ENCODE measurements around the gene SLAMF9. TPM values are rescaled to one million over a fixed set of nuclear protein-coding genes. Genes with fewer than 3 reads are reported as not detected.

The SLAMF9 gene
- total and polyA plus RNA-seq, 2 experiments from 2014 or later: 0.48 TPM; not detected in 1

- peak overlapping the region; percentile 71; the same call in 1 of the 2 replicates for H2AFZ ChIP-seq
- TF ChIP-seq EZH2phosphoT487 (IDR thresholded peaks at IDR 0.05; ENCODE audit: insufficient read depth, low read depth) (no peak), EZH2 (IDR thresholded peaks at IDR 0.05; ENCODE audit: insufficient read depth, poor library complexity, severe bottlenecking) (no peak)
- peak overlapping the region; percentile 93 for H3K4me2 ChIP-seq (ENCODE audit: unreplicated experiment)
- no peaks in the 10 kb centered on the region for H3K9me2 ChIP-seq (ENCODE audit: insufficient read depth)
- H3K9ac ChIP-seq: no peak overlapping the region
- peak; percentile 43 for DNase-seq
- no peak overlapping the region for H3K27ac ChIP-seq
- H4K20me1 ChIP-seq (ENCODE audit: insufficient read depth): no peaks in the 10 kb centered on the region
- no peaks in the 10 kb centered on the region for H3K36me3 ChIP-seq (ENCODE audit: low read depth)
- no peaks in the 10 kb centered on the region for H3K9me3 ChIP-seq (ENCODE audit: low read depth)
- in situ Hi-C loops (cut with MboI): no loop called here
- peaks cover 4% of the 10 kb centered on the region; the same call in 1 of the 2 replicates for H3K27me3 ChIP-seq (replicated peaks; ENCODE audit: insufficient read depth)
- no peaks in the 10 kb centered on the region for H3F3A ChIP-seq (ENCODE audit: insufficient read depth)
- no peaks in the 10 kb centered on the region for H3K79me2 ChIP-seq (ENCODE audit: insufficient read depth)
- H3K4me1 ChIP-seq (ENCODE audit: insufficient read depth): no peaks in the 10 kb centered on the region
- peak overlapping the region; percentile 69; the same call in 1 of the 2 replicates for H3K4me3 ChIP-seq
- 47% methylated on average over 9 of the region's 9 CpGs for WGBS, 2 experiments (ENCODE audit: low coverage in 1 of 2, low lambda C conversion rate in 2 of 2, missing lambda C conversion rate in 2 of 2)
Measured at GRCh38 chr1:159946242-159947187, 7.5 kb downstream of the SLAMF9 start.

GRCh38 chr1:159945483-159946241 is 8.4 kb downstream of the SLAMF9 start, which contains the start of gene IGSF9:
Gene IGSF9 (minus strand): TSS chr1:159945613. CDS start chr1:159943454, 2,159 bp downstream.
- no peaks in the 10 kb centered on the region for H3K9me3 ChIP-seq (ENCODE audit: low read depth)
- peak within 1 kb of the TSS; percentile 27; the same call in 1 of the 2 replicates for H3K9ac ChIP-seq
- DNase-seq: peak; percentile 74
- WGBS, 2 experiments (ENCODE audit: low coverage in 1 of 2, low lambda C conversion rate in 2 of 2, missing lambda C conversion rate in 2 of 2): 2 to 3% methylated on average over 53 to 58 of the region's 58 CpGs
- no peaks in the 10 kb centered on the region for H3K4me1 ChIP-seq (ENCODE audit: insufficient read depth)
- peak within 1 kb of the TSS; percentile 71 for H2AFZ ChIP-seq
- H4K20me1 ChIP-seq (ENCODE audit: insufficient read depth): no peaks in the 10 kb centered on the region
- no peaks in the 10 kb centered on the region for H3K36me3 ChIP-seq (ENCODE audit: low read depth)
- H3K27ac ChIP-seq: no peak within 1 kb of the TSS
- H3K27me3 ChIP-seq (replicated peaks; ENCODE audit: insufficient read depth): peaks cover 4% of the 10 kb centered on the region; the same call in 1 of the 2 replicates
- no peaks in the 10 kb centered on the region for H3K9me2 ChIP-seq (ENCODE audit: insufficient read depth)
- H3F3A ChIP-seq (ENCODE audit: insufficient read depth): no peaks in the 10 kb centered on the region
- in situ Hi-C loops (cut with MboI): no loop called here
- TF ChIP-seq EZH2phosphoT487 (IDR thresholded peaks at IDR 0.05; ENCODE audit: insufficient read depth, low read depth) (no peak), EZH2 (IDR thresholded peaks at IDR 0.05; ENCODE audit: insufficient read depth, poor library complexity, severe bottlenecking) (no peak)
- peak within 1 kb of the TSS; percentile 93 for H3K4me2 ChIP-seq (ENCODE audit: unreplicated experiment)
- H3K4me3 ChIP-seq: peak within 1 kb of the TSS; percentile 69
- no peaks in the 10 kb centered on the region for H3K79me2 ChIP-seq (ENCODE audit: insufficient read depth)

- H3K4me3 ChIP-seq: peak overlapping the region; percentile 69
- H3K4me1 ChIP-seq (ENCODE audit: insufficient read depth): no peaks in the 10 kb centered on the region
- peaks cover 4% of the 10 kb centered on the region; the same call in 1 of the 2 replicates for H3K27me3 ChIP-seq (replicated peaks; ENCODE audit: insufficient read depth)
- H2AFZ ChIP-seq: peak overlapping the region; percentile 71
- H4K20me1 ChIP-seq (ENCODE audit: insufficient read depth): no peaks in the 10 kb centered on the region
- DNase-seq: no peak
- no peak overlapping the region for H3K27ac ChIP-seq
- TF ChIP-seq EZH2 (IDR thresholded peaks at IDR 0.05; ENCODE audit: insufficient read depth, poor library complexity, severe bottlenecking) (no peak), EZH2phosphoT487 (IDR thresholded peaks at IDR 0.05; ENCODE audit: insufficient read depth, low read depth) (no peak)
- WGBS, 2 experiments (ENCODE audit: low coverage in 1 of 2, low lambda C conversion rate in 2 of 2, missing lambda C conversion rate in 2 of 2): 30% methylated on average over 11 of the region's 11 CpGs
- no peak overlapping the region; the same call in 1 of the 2 replicates for H3K9ac ChIP-seq
- no peaks in the 10 kb centered on the region for H3K9me3 ChIP-seq (ENCODE audit: low read depth)
- H3K9me2 ChIP-seq (ENCODE audit: insufficient read depth): no peaks in the 10 kb centered on the region
- no peaks in the 10 kb centered on the region for H3K79me2 ChIP-seq (ENCODE audit: insufficient read depth)
- no peaks in the 10 kb centered on the region for H3K36me3 ChIP-seq (ENCODE audit: low read depth)
- in situ Hi-C loops (cut with MboI): no loop called here
- no peaks in the 10 kb centered on the region for H3F3A ChIP-seq (ENCODE audit: insufficient read depth)
- peak overlapping the region; percentile 93 for H3K4me2 ChIP-seq (ENCODE audit: unreplicated experiment)
Measured at GRCh38 chr1:159944623-159945455, 9.2 kb downstream of the SLAMF9 start.
